GM19239 (cell line): ENCODE data around the gene MAN1B1.
"Not testable (repeated sequence)": the region's sequence is repeated elsewhere in the genome, so short reads cannot be mapped to it uniquely, and the experiment has no call there.

Experiments
- DNase-seq: peaks from one replicate; pipeline ENCODE4 v3.0.0; 2011; ENCODE audit warnings: low spot score; ENCODE audit not compliant: insufficient read length
- FAIRE-seq: peaks from 2 replicates; lab custom pipeline; 2011; peaks lifted over from hg19 to GRCh38; lab: Jason Lieb, UNC

The MAN1B1 gene

GRCh38 chr9:137108608-137109249, 21.9 kb downstream of the MAN1B1 start:
- FAIRE-seq (no peak), DNase-seq (no peak)

- no peak for FAIRE-seq
- DNase-seq = no peak
Observed at GRCh38 chr9:137109250-137110146, 22.7 kb downstream of the MAN1B1 start.

GRCh38 chr9:137110147-137110910, 23.5 kb downstream of the MAN1B1 start:
- FAIRE-seq = no peak
- no peak for DNase-seq

DNA sequence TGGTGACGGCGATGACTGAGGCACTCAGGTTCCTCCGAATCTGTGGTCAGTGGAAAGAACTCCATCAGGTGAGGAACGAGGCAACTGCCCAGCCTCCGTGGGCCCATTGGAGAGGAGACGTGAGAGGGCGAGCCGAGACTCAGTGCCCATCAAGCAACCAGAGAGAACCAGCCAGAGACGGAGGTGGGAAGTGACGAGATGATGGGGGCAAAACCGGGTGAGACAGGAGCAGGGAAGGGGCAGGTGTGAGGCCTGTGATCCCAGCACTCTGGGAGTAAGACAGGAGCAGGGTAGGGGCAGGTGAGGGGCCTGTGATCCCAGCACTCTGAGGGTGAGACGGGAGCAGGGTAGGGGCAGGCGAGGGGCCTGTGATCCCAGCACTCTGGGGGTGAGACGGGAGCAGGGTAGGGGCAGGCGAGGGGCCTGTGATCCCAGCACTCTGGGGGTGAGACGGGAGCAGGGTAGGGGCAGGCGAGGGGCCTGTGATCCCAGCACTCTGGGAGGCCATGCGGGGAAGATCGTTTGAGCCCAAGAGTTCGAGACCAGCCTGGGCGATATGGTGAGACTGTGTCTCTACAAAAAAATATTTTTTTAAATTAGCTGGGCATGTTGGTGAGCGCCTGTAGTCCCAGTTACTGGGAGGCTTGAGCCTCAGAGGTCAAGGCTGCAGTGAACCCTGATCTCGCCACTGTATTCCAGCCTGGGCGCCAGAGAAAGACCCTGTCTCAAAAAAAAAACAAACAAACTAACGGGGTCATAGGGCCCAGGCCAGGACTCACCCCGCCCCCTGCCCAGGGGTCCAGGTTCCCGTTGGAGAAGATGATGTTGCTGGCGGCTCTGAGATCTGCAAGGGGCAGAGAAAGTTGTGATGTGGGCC, 24.4 kb downstream of the MAN1B1 start:
- FAIRE-seq = no peak
- DNase-seq = no peak

DNA sequence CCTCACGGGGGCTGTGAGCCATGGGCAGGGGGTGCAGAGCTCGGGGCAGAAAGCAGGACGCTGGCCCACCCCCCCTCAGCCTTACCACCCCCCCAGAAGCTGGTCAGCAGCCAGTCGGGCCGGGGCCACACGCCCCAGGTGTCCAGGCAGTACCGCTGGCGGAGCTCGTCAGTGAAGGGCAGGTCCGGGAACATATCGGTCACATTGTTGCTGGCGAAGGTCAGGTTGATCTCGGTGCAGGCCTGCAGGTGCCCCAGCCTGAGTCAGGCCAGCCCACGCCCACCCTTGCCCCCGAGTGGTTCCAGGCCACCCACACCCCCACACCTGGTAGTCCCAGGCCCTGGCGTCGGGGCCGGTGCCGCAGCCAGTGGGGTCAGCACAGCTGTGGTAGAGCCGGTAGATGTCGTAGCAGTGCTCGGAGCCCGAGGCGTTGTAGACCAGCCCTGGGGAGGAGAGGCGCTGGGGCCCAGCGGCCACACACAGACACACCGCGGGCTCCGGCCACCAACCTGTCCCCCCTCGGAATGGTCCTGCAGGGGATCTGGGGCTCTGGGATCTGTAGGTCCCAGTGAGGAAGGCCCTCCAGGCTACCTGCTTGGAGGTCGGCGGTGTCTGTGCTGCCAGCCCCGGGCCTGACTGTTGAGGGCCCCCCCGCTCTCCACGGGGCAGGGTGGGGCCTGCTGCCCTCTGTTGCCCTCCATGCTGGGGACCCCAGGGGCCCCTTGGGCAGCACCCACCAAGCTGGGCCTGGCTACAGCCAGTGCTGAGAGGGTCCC, 25.2 kb downstream of the MAN1B1 start:
- no peak for DNase-seq
- FAIRE-seq = no peak

DNA sequence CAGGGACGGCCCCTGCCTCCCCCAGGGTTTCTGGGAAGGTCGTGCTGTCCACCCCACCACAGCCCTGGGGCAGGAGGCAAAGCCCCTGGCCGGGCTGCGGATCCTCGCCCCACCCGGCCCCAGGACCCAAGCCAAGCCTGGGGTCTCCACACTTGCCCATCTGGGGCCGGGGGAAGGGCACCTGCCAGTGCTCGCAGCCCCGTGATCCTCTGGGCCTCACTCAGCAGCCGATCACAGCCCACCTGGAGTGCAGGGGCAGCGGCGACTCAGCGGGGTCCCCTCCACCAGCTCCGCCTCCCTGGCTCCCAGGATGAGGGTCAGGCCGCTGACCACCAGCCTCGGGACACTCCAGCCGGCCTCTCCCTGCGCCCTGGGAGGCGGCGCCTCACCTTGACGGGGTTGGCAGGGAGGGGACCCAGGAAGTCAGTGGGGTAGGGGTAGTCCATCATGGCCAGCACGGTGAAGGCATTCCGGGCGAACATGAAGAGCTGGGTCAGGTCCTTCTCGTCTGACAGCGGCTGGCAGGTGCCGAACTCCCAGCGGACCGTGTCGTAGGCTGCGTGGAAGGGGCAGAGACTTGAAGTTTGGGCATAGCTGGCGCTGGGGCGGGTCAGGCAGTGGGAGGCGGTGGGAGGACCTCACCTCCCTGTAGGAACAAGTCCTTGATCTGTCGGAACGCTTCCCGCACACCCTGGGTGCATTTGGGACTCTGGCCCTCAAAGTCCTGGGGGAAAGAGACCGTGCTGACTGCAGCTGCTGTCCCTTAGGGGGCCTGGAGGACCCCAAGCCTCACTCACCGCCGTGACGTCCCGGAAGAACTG, 26.0 kb downstream of the MAN1B1 start:
- no peak for DNase-seq
- FAIRE-seq = no peak

GRCh38 chr9:137113385-137114159, 26.8 kb downstream of the MAN1B1 start:
- FAIRE-seq (no peak), DNase-seq (no peak)

- DNase-seq = no peak
- FAIRE-seq = no peak
Observed at GRCh38 chr9:137114220-137114612, 27.4 kb downstream of the MAN1B1 start.

- DNase-seq (peak; percentile 98), FAIRE-seq (no peak)
Observed at GRCh38 chr9:137114613-137115393, 28.0 kb downstream of the MAN1B1 start, which contains the start of gene DPP7. Gene DPP7, minus strand, starts transcription at chr9:137114733. Its CDS starts 20 bp downstream, at chr9:137114713.

GRCh38 chr9:137115394-137116026, 28.7 kb downstream of the MAN1B1 start:
- FAIRE-seq (no peak), DNase-seq (no peak)

DNA sequence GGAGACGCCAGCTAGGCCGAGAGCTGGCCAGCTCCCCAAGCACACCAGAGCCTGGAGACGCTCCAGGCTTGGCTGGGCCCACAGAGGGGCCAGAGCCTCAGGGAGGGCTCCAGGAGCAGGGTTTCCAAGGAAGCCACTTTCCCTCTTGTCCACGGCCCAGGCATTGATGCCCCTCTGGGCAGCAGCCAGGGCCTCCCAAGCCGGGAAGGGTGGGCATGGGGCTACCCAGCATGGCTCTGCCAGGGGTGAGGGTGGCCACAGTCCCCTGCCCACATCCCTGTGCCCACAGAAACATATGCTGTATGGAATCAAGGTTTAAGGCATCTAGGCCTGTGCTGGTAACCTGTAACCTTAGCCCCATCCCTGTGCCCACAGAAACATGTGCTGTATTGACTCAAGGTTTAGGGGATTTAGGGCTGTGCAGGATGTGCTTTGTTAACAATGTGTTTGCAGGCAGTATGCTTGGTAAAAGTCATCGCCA, 29.3 kb downstream of the MAN1B1 start:
- no peak for DNase-seq
- no peak for FAIRE-seq

GRCh38 chr9:137116728-137117127, 29.9 kb downstream of the MAN1B1 start:
- no peak for DNase-seq
- no peak for FAIRE-seq

DNA sequence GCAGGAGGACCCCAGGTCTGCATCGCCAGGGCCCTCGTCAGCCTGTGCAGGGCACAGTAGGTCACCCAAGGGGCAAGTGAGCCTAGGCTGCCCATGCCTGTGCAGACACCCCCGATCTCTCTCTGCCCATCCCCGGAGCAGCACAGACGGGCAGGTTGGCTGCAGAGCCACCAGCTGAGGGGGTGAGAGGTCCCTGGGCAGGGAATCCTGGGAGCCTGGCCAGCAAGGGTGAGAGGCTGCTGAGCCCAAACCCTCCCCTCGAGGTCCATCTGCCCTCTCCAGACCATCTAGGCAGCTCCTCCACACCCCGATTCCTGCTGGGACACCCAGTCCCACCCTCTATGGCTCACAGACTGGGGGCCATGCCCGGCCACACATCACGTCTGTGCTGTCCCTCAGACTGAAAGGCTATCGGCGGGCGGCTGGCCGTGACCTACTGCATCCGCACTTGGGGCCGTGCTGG, 30.5 kb downstream of the MAN1B1 start:
- no peak for FAIRE-seq
- no peak for DNase-seq

GRCh38 chr9:137118092-137118603, 31.4 kb downstream of the MAN1B1 start:
- DNase-seq, FAIRE-seq: not testable (repeated sequence)

DNA sequence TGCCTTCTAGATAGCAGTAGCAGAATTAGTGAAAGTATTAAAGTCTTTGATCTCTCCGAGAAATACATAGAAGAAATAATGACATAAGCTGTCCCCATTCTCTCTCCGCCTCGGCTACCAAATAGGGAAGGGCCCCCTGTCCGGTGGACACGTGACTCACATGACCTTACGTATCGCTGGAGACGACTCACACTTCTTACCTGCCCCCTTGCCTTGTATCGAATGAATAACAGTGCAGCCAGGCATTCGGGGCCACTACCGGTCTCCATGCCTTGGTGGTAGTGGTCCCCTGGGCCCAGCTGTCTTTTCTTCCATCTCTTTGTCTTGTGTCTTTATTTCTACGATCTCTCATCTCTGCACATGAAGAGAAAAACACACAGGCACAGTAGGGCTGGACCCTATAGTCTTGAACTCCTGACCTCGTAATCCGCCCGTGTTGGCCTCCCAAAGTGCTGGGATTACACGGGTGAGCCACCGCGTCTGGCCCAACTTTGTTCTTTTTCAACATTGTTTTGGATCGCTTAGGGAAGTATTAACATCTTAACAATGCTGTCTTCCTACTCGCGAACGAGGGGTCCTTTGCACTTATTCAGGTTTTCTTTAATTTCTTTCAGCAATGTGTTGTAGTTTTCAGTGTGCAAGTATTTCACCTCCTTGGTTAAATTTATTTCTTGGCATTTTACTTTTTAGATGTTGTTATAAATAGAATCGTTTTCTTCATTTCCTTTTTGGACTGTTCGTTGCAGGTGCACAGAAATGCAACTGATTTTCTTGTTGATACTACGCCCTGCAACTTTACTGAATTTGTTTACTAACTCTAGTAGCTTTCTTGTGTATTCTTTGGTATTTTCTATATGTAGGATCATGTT, 35.4 kb downstream of the MAN1B1 start:
- not testable (repeated sequence) for DNase-seq, FAIRE-seq
